Posterior cingulate gyrus (tissue), 11 donors: ENCODE results near the gene CELF2.
"Not testable (repeated sequence)": the region's sequence is repeated elsewhere in the genome, so short reads cannot be mapped to it uniquely, and the experiment has no call there.

Source experiments
- DNase-seq, 10 donors: peaks; one replicate each; pipeline versions ENCODE4 v3.0.0 to v3.0.0-alpha.2; 2020 to 2021; ENCODE audit warnings: mixed read lengths in 3 of 10
- intact Hi-C: fragments of 100-400 bp; cut with DNase I; formaldehyde crosslinking; loops from one replicate; pipeline ENCODE4 v1.15.1; 2023

CELF2 gene

DNA sequence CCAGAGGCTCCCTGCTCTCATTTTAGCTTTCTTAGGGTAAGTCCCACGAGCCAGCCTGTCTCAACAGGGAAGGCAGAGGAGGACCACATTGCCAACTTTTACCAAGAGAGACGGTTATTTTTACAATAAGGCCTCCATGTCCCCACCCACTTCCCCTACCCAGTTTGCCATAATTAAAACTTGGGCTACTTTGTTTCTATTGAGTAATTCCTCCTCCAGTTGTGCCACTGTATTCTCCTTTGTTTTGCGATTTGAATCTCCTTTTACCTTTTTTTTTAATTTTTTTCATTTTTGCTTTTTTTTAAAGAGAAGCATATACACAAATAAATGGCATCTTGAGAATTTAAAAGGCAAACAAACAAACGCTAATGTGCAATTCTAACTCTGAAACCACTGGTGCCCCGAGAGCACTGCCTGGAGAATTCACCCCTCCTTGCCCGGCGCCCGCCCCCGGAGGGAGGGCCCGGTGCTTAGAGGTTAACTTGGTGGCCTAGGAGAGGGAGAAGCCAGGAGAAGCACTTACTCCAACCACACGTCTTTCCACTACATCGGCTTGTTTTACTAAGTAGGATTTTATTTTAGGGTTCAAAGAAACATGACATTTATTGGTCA, 311.5 kb downstream of the CELF2 start:
- DNase-seq, result no peak
- intact Hi-C loops, result no loop called here

DNA sequence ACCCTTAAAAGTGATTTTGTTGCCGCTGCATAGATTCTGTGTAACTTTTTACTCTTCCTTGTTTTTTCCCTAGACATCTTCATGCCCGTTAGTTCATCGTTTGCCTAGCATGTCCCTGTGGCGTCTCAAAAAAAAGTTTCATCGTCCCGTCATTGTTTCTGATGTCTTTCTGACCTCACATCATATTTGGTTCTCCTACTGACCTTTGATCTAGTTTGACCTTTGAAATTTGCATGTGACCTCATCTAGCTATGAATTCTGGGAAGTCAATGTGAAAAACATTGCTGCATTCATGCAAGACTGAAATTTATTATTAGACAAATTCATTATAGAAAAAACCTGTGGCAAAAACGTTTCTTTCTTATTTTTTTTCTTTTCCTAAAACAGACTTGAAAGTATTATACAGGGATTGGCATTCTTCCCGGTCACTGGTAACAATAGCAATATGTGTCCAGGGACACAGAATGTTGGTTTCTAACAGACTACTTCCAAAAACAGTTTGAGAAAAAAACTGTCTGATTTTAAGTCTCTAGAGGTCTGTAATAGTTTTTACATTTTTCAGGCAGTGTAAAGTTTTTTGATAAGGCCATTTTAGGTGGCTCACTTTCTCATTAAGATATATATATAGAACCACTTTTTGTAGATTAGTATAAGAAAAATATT, 312.8 kb downstream of the CELF2 start:
- no peak for DNase-seq
- intact Hi-C loops, result no loop called here

DNA sequence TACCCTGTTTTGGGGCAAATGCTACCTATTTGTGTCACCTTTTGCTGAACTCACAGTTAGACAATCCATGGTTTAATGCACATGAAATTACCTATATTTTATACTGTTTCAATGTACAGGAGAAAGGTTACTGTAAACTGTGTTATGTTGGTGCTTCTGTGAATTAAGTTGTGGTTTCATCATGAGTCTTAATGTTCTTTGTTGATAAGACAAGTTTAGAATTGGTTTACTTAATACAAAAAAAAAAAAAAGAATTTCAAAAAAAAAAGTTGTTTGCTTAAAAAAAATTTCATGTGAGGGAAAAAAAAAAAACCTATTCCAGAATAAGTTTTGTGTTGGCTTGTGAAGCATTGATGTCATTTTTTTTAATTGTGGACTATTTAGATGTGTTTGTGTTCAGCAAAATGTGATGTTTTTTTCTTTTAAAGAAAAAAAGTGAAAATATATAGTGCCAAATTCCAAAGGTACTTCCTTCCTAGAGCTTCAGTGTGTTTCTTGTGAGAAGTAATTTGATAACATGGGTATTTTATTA, 313.4 kb downstream of the CELF2 start:
- intact Hi-C loops, result no loop called here
- DNase-seq, result no peak

DNA sequence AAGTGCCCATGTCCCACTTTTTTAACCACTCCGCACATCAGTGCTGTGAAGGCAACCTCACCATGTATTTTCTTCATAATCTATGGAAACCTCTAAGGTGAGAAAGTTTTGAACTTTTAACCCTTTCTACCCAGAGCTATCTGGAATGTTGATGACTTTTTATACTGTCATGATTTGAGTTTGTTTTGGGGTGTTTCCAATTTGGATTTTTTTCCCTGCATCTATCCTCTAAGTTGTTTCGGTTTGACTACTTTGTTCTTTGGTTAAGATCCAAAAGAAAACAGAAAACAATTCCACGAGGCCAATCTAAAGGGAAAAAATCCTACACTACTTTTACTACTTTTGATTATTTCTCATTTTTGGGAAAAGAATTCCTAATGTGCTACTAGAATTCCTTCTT, 314.1 kb downstream of the CELF2 start:
- intact Hi-C loops, result no loop called here
- DNase-seq, result no peak

DNA sequence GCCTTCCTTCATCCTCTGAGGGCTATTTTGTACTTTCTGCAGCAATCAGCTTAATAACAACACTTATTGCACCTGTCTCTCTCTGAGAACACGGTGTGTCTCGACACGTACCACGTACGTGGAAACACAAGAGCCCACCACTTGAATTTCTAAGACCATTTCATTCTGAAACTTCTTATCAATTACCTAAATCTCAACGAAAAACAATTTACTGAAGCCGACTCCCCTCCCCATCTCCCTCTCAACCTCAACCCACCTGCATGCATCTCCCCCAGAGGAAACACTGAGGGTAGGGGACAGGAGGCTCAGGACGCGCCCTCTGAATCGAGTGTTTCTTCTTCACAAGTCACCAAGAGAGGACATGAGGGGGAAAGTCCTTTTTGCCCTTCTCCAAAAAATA, 315.2 kb downstream of the CELF2 start:
- no peak for DNase-seq
- intact Hi-C loops, result no loop called here

DNA sequence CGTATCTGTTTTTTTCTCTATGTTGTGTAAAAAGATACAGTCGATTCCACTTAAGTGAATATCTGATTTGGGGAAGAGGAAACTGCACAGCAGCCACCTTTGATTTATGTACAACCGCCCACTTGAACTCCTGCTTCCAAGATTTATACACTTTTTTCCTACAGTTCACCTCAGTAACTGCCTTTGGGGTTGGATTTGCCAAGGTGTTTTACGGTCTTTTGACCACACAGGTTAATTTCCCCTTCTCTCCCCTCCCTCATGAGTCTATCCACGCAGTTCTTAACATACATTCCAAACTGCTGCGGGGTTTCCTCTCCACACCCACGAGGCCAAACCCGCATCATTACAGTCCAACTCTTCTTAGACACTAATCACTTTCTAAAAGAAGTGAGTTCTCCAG, 316.8 kb downstream of the CELF2 start:
- intact Hi-C loops, result no loop called here

DNA sequence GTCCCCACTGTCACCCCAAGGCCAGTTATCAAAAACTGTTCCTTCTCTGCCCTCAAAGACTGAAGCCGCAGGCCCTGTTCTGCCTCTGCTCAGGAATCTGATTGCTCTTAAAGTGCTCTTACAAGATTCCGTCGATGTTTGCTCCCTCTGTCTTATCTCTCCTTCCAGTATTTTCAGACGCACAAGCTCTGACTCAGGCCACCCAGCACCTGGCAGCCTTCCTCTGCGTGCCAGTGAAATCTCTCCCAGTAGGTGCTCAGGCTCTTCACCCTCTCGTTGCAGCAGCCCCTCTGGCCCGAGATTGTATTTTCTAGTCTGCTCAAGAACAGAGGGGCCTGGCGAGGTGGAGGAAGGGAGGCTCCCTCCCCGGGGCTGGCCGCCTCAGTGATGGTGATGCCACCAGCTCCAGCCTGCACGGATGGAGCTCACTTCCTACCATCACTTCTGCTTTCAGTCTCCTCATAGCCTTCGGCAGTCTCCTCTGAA, 317.5 kb downstream of the CELF2 start:
- peak in 1 of 10 donors; percentile 77 for DNase-seq
- intact Hi-C loops, result no loop called here

More for the DNA sequence above, 316.8 kb downstream of the CELF2 start:
- no peak for DNase-seq

DNA sequence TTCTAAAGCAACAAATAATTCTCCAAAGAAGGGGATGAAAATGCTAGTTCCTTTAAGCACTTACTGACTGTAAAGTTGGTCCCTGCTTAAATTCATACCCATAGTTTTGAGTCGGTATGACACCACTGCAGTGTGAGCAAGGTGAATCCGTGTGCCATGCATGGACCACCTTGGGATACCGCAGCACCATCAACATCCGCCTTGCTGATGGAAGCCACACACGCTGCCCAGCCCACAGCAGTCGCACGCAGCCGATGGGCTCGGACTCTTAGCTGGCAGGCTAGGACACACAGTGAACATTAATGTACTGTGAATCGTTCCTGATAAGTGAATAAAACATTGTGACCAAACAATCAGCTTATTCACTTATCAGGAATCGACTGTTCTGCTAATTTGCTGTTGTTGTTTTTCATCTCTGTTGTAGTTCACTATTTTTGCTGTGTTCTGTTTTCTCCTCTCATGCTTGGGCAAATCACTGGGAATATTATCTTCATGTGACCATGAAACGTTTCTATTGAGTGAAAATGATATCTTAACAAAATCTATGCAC, 318.3 kb downstream of the CELF2 start:
- intact Hi-C loops, result no loop called here
- DNase-seq, result no peak

DNA sequence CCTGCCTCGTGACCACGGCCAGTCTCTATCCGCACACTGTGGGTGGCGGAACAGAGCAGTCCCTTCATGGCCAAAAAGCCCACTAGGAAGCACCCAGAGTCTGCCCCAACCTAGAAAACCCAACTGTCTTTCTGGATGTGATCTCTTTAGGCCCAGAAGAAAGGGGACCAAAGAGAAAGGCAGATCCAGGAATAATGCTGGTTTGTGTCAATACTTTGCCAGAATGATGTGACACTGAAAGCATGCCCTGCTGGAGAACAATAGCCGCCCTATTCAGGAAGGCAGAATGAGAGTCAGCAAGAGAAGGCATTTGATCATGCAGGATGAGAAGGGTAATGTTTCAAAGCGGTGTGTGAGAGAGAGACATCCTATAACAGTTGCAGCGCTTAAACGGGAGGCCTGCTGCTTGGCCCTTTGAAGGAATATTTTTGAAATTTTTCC, 319.1 kb downstream of the CELF2 start:
- intact Hi-C loops, result no loop called here
- no peak for DNase-seq

DNA sequence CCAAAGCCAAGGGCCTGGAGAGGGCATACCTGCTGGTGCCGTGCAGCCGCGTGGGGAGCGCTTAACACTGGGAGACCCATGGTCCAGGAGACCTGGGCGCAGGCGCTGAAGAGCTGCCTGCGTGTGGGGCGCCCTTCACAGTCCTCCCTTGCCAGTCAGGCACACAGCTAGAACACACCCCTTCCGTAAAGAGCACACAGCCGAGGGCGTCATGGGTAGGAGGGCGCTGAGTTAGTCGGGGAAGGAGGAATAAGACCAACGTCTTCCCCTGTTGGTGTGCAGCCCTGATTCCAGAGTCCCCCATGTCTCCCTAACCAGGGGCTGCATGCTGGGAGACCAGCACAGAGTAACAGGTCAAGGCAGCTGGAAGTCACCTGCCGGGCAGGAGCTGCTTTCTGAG, 319.8 kb downstream of the CELF2 start:
- DNase-seq, result peak in 3 of 10 donors; percentile 59 to 91 (median 84)

DNA sequence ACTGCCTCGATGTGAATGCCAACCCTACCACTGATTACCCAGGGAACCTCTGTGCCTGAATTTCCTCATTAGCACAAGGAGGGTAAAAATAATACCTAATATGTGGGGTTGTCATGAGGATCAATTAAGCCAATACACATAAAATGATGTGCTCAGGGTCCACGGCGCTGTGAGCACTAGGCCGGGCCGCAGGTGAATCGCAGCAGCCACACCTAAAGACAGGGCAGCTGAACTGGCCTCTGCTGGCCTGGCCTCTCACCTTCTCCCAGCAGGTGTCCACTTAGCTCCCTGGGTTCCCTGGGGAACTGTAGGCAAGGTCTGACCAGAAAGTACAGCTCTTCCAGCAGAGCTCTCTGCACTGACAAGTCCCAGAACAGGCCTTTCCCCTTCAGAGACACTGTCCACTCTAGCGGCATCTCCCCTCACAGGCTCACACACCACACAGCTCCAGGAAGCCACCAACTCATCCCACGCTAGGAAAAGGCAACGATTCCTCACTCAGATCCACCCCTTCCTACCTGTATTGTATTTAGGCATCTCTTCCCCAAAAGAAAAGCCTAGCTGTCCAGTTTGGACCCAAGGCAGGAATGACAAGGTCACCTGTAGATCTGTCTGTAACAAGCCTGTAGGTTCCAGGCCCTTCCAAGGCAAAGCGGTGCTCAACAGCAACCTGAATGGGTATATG, 320.6 kb downstream of the CELF2 start:
- DNase-seq, result no peak
- intact Hi-C loops, result no loop called here

More for the DNA sequence above, 319.8 kb downstream of the CELF2 start:
- intact Hi-C loops, result no loop called here

DNA sequence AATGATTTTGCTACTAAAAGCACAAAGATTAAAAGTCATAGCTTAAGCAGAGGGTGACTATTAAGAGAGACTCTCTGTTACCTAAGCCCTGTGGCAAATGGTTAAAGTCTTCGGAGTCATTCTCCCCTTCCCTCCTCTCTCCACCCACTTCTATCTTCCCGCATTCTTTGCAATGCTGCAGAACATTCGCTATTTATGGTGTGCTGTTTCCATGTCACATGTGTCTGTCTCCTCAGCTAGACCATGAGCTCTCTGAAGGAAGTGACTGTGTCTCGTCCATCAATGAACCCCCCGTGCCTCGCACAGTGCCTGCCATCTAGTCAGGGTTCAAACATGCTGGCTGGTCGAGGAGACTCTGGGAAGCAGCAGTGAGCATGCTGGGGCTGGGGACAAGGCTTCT, 321.3 kb downstream of the CELF2 start:
- DNase-seq, result no peak
- intact Hi-C loops, result no loop called here

DNA sequence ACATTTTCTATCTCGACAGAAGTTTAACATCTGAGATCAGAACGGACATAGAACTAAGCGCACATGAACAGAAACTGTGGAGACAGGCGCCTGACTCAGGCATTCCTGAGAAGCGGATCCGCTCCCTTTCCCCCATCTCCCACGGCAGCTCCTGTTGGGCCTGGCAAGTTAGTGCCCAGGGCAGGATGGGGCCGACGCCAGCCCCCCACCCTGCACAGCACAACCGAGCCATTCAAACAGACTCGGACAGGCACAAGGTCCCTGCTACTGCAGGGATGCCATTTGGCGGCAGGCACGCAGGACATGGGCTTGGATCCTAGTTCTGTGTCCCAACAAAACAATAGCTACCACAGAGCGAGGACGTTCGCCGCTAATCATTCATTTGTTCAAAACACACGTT, 322.0 kb downstream of the CELF2 start:
- peak in 2 of 10 donors; percentile 73 to 89 for DNase-seq
- intact Hi-C loops, result no loop called here

DNA sequence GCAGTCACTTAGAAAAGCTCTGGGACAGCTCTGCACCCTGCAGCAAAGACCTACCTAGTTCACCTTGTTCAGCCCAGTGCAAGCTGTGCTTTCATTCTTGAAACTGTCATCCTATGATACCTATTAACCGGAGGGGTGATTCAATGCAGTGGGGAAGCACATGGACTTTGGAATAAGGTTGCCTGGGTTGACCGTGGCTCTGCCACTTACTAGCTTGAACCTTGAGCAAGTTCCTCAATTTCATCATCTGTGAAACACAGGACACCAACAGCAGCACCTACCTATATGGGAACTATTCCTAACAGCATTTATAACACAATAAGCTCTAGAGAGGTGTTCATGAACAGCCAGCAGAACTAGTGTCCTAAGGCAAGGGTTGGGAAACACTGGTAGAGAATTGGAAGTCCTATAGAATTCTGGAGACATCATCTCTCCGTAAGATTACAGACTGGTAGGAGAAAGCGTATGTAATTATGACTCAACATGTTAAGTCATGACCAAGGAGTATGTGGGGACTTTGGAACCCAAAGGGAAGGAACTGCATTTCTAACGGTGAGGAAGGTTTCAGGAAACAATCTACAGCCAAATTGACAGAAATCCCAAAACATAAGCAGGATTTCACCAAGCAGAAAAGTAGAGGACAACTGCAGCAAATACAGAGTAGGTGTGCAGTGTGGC, 323.8 kb downstream of the CELF2 start:
- no peak for DNase-seq
- intact Hi-C loops, result no loop called here

DNA sequence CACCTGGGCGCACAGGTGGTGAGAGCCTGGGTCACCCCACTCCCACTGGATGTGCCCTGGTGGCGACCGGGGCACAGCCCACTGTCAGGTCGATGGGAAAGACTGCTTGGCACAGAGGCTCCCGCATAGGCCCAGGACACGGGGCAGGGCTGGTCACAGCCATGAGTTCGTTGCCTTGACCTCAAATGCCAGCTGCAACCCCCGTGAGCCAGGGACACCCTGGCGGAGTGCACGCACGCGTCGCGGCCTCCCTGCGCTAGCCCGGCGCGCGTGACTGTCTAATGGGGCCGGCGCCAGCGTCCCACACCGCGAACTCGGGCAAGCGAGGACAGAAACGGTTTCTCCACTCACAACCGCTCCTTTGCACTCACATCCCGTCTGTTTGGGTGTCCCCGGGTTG, 326.4 kb downstream of the CELF2 start:
- intact Hi-C loops, result no loop called here
- no peak for DNase-seq

DNA sequence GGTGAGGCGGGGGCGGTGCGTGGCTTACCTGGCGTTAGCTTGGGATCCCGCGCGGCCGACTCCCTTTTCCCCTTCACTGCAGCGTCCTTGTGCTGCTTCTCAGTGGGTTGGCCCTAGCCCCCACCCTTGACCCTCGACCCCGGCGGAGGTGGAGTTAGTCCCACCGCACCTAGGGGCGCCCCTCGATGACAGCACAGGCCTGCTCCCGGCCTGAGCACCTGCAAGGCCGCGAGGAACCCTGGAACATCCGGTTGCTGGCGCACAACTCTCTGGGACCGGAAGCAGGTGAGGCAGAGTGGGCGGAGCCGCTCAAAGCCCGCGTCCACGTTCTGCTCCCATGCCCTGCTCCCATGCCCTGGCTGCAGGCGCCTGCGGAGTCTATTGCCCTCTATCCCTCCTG, 326.9 kb downstream of the CELF2 start:
- DNase-seq, result no peak
- intact Hi-C loops, result no loop called here

DNA sequence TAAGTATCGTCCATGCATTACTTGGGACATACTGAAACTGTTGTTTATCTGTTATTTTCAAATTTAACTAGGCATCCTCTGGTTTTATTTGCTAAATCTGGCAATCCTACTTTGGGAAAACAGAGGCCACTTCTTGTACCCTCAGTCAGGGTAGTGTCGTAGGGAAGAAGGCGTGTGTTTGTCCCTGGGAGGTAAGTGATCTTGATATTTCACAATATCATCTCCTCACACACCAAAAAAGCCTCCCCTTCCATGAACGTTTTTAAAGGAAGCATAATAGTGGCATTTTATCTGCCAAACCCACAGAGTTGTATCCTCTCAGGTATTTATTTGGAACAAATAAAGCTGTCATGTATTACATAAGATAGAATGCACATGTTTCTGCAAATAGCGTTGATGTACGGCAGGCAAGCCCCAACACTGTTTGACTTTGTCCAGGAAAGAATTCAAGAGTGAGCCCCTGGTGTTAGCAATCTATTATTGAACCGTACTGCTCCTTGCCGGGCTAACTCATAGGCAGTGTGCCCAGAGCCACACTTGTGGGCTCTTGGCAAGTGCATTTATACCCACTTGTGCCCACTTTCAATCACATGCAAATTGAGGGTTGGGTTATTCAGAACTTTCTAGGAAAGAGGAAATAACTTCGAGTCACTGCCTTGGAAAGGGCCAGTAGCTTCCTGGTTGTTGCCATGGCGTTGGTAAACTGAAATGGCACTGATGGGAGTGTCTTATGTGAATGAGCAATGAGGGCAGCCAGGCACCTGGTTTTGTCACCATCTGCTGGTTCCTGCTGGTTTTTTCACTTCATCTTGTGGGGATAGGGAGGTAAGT, 327.8 kb downstream of the CELF2 start:
- DNase-seq, result no peak
- intact Hi-C loops, result no loop called here

DNA sequence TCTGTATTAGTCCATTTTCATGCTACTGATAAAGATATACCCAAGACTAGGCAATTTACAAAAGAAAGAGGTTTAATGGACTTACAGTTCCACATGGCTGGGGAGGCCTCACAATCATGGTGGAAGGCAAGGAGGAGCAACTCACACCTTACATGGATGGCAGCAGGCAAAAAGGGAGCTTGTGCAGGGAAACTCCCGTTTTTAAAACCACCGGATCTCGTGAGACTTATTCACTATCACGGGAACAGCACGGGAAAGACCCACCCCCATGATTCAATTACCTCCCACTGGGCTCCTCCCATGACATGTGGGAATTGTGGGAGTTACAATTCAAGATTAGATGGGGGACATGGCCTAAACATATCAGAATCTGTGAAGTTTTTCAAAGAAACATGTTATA, 329.9 kb downstream of the CELF2 start:
- DNase-seq, intact Hi-C loops: not testable (repeated sequence)

DNA sequence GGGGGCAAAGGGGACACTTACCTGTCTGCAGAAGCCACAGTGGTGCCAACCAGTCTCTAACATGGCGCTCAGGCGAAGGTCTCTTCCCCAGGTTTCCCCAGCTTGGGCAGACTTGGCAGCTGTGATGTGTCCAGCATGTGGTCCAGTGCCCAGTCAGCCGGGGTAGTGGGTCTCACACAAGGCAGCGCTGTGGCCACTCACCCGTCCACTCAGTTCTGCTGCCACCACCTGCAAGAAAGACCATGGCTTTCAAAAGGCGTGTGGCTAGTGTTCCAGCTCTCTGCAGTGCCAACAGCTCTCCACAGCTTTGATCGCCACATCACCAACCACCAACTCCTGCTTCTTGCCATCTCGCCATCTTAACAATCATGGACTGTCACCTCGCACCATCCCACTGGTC, 334.1 kb downstream of the CELF2 start:
- intact Hi-C loops, result no loop called here
- DNase-seq, result no peak
